IPS-20b (cell line): ENCODE results near the gene ART1.
"Not testable (repeated sequence)": the region's sequence is repeated elsewhere in the genome, so short reads cannot be mapped to it uniquely, and the experiment has no call there.

Source experiments
- H3K27ac ChIP-seq: one replicate; pipeline ENCODE4 v1.5.1; 2013; ENCODE audit warnings: low read length
- H3K27me3 ChIP-seq: 2 replicates; pipeline ENCODE4 v1.6.1; 2013; ENCODE audit warnings: mild to moderate bottlenecking, low read length, inconsistent platforms; ENCODE audit not compliant: insufficient read depth
- H3K36me3 ChIP-seq: 2 replicates; pipeline ENCODE4 v1.6.1; 2013; ENCODE audit warnings: low read depth, mild to moderate bottlenecking, inconsistent platforms, low read length, moderate library complexity; ENCODE audit not compliant: insufficient read depth
- H3K4me1 ChIP-seq: 2 replicates; pipeline ENCODE4 v1.6.1; 2013; ENCODE audit warnings: mild to moderate bottlenecking, control low read depth, inconsistent platforms, low read length, moderate library complexity; ENCODE audit not compliant: insufficient read depth
- H3K4me3 ChIP-seq: 2 replicates; pipeline ENCODE4 v1.5.1; 2013; ENCODE audit warnings: mild to moderate bottlenecking, low read length, inconsistent platforms
- H3K9ac ChIP-seq: 2 replicates; pipeline ENCODE4 v1.6.1; 2013; ENCODE audit warnings: low read depth, mild to moderate bottlenecking, inconsistent platforms, low read length, moderate library complexity
- H3K9me3 ChIP-seq: 2 replicates; pipeline ENCODE4 v1.6.1; 2013; ENCODE audit warnings: mild to moderate bottlenecking, low read depth, low read length, inconsistent platforms; ENCODE audit not compliant: insufficient read depth

ART1 gene

DNA sequence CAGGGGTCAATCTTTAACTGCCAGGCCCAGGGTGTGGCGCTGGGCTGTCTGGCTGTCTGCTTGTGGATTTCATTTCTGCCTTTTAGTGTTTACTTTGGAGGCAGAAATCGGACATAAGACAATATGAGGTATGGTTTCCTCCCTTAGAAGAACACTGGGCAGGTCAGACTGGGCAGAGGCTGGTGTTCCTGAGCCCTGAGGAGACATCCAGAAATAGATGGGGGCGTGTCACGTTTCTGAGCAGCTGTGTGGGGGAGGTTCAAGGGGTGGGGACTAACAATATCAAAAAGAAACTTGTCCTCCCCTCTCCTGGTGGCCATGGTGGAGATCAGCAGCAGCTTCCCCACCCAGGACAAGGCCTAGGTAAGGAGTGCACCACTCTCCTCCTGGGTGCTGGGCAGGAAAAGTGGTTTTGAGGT is at the start of gene ART1:
ART1 (plus strand) TSS at position 312 of the 419 bp plus-strand sequence. CDS start 14,086 bp downstream, outside the sequence.
- no peaks in the 10 kb centered on the region; the same call in 1 of the 2 replicates for H3K9me3 ChIP-seq
- peaks cover 8% of the 10 kb centered on the region; the same call in 1 of the 2 replicates for H3K27me3 ChIP-seq
- H3K36me3 ChIP-seq = no peaks in the 10 kb centered on the region
- no peaks in the 10 kb centered on the region; the same call in 1 of the 2 replicates for H3K4me1 ChIP-seq
- no peak within 1 kb of the TSS for H3K4me3 ChIP-seq
- no peak within 1 kb of the TSS for H3K27ac ChIP-seq
- H3K9ac ChIP-seq = no peak within 1 kb of the TSS

GRCh38 chr11:3597743-3598142 is 47.2 kb upstream of the ART1 start:
- H3K27me3 ChIP-seq, H3K4me3 ChIP-seq, H3K4me1 ChIP-seq, H3K27ac ChIP-seq, H3K9ac ChIP-seq, H3K36me3 ChIP-seq, H3K9me3 ChIP-seq: not testable (repeated sequence)

DNA sequence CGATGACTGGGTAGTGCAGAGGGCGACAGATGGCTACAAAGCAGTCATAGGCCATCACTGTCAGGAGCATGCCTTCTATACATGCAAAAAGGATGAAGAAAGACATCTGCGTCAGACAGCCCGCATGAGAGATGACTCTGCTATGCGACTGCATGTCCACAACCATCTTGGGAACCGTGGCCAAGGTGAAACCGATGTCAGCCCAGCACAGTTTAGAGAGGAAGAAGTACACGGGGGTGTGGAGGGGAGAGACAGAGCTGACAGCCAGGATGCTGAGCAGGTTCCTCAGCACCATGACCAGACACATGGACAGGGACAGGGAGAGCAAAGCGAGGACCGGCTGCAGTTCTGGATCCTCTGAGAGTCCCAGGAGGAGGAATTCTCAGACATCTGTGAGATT is 44.7 kb upstream of the ART1 start:
- not testable (repeated sequence) for H3K9me3 ChIP-seq, H3K9ac ChIP-seq, H3K27ac ChIP-seq

GRCh38 chr11:3604167-3604566 is 40.8 kb upstream of the ART1 start:
- Histone ChIP-seq H3K4me3 (no peak overlapping the region), H3K36me3 (no peaks in the 10 kb centered on the region), H3K4me1 (no peaks in the 10 kb centered on the region), H3K9me3 (no peaks in the 10 kb centered on the region), H3K9ac (no peak overlapping the region), H3K27ac (no peak overlapping the region), H3K27me3 (no peaks in the 10 kb centered on the region)

More for the DNA sequence above, 44.7 kb upstream of the ART1 start:
- H3K36me3 ChIP-seq, H3K27me3 ChIP-seq, H3K4me3 ChIP-seq, H3K4me1 ChIP-seq: not testable (repeated sequence)

- H3K4me1 ChIP-seq = no peaks in the 10 kb centered on the region
- no peak overlapping the region for H3K9ac ChIP-seq
- no peaks in the 10 kb centered on the region for H3K27me3 ChIP-seq
- H3K4me3 ChIP-seq = no peak overlapping the region
- H3K36me3 ChIP-seq = no peaks in the 10 kb centered on the region
- no peak overlapping the region for H3K27ac ChIP-seq
- H3K9me3 ChIP-seq = no peaks in the 10 kb centered on the region
Measured at GRCh38 chr11:3605283-3605662, 39.7 kb upstream of the ART1 start.

DNA sequence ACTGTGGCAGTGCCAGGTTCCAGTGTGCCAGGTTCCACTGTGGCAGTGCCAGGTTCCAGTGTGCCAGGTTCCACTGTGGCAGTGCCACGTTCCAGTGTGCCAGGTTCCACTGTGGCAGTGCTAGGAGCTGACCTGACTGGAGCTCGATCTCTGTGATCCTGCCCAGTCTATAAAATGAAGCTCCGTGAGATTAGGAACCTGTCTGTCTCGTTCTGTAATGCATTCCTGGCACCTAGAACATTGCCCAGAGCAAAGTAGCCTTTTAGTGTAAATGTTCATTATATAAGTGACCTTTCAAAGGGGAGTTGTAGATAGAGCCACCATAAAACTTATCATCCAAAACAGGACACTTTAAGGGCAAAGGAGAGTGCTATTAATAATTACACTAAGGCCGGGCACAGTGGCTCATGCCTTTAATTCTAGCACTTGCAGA is 39.1 kb upstream of the ART1 start:
- no peak overlapping the region for H3K9ac ChIP-seq
- H3K4me3 ChIP-seq = no peak overlapping the region
- H3K9me3 ChIP-seq = no peaks in the 10 kb centered on the region
- no peaks in the 10 kb centered on the region for H3K27me3 ChIP-seq
- H3K27ac ChIP-seq = no peak overlapping the region
- H3K36me3 ChIP-seq = no peaks in the 10 kb centered on the region
- H3K4me1 ChIP-seq = no peaks in the 10 kb centered on the region

- no peaks in the 10 kb centered on the region for H3K4me1 ChIP-seq
Measured at GRCh38 chr11:3609416-3610265, 35.3 kb upstream of the ART1 start.

GRCh38 chr11:3610846-3611245 is 34.1 kb upstream of the ART1 start:
- no peak overlapping the region for H3K4me3 ChIP-seq
- no peaks in the 10 kb centered on the region; the same call in 1 of the 2 replicates for H3K9me3 ChIP-seq
- H3K36me3 ChIP-seq = no peaks in the 10 kb centered on the region
- no peak overlapping the region for H3K27ac ChIP-seq
- H3K9ac ChIP-seq = no peak overlapping the region
- no peaks in the 10 kb centered on the region for H3K27me3 ChIP-seq
- H3K4me1 ChIP-seq = no peaks in the 10 kb centered on the region

More at GRCh38 chr11:3609416-3610265, 35.3 kb upstream of the ART1 start:
- H3K27ac ChIP-seq = no peak overlapping the region
- no peak overlapping the region for H3K4me3 ChIP-seq
- H3K36me3 ChIP-seq = no peaks in the 10 kb centered on the region
- no peaks in the 10 kb centered on the region for H3K27me3 ChIP-seq
- H3K9ac ChIP-seq = no peak overlapping the region
- no peaks in the 10 kb centered on the region; the same call in 1 of the 2 replicates for H3K9me3 ChIP-seq

DNA sequence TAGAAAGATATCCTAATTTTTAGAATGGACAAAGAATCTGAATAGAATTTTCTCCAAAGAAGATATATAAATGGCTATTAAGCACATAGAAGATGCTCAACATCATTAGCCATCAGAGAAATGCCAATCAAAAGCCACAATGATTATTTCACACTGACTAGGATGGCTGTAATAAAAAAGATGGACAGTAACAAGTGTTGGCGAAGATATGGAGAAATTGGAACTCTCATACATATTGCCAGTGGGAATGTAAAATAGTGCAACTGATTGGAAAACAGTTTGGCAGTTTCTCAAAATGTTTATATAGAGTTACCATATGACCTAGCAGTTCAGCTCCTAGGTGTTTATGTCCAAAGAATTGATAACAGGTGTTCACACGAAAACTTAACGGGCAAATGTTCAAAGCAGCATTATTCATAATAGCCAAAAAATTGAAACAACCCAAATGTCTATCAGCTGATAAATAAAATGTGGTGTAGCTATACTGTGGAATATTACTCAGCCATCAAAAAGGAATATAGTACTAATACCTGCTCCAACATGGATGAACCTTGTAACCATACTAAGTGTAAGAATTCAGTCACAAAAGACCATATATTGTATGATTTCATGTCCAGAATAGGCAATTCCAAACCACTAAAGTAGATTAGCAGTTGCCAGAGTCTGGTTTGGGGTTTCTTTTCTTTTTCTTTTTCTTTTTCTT is 32.8 kb upstream of the ART1 start:
- Histone ChIP-seq H3K36me3 (no peaks in the 10 kb centered on the region), H3K9ac (no peak overlapping the region), H3K27ac (no peak overlapping the region), H3K4me3 (no peak overlapping the region), H3K4me1 (no peaks in the 10 kb centered on the region), H3K9me3 (no peaks in the 10 kb centered on the region; the same call in 1 of the 2 replicates), H3K27me3 (no peaks in the 10 kb centered on the region)

DNA sequence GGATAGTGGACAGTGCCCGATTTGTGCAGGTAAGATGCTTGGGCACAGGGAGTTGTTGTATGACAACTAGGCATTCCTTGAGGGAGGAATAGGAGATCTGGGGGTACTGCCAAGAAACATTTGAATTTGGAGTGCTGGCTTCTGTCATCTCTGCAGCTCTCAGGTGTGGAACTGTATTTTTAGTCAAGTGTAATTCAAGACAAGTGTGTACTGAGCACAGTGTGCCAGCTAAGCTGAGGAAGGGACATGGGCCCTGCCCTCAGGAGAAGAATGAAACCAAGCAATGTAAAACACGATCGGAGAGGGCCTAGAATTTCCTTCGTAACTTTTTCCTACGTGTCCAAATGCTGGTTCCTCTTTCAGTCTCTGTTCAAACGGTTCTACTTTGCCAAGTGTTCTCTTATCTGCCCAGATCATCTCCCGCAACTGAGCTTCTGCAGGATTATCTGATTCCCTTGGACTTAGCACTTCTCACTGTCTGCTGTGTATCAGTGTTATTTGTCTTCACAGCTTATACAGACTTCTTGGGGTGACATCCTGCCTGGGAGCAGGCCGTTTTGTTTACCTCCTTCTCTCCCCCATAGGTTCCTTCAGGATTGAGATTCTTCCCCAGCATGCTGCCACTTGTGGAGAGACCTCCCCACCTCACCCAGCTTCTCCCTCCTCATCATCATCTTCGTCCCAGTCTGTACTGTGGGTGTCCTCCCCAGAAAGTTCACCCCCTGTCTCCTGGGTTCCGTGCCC is 30.8 kb upstream of the ART1 start:
- Histone ChIP-seq H3K9ac (no peak overlapping the region), H3K9me3 (no peaks in the 10 kb centered on the region; the same call in 1 of the 2 replicates), H3K4me3 (no peak overlapping the region), H3K27ac (no peak overlapping the region), H3K36me3 (no peaks in the 10 kb centered on the region), H3K27me3 (no peaks in the 10 kb centered on the region), H3K4me1 (peaks cover 4% of the 10 kb centered on the region; the same call in 1 of the 2 replicates)

GRCh38 chr11:3614742-3615171 is 30.2 kb upstream of the ART1 start:
- H3K27ac ChIP-seq = no peak overlapping the region

More at GRCh38 chr11:3614742-3615171, 30.2 kb upstream of the ART1 start:
- no peaks in the 10 kb centered on the region for H3K36me3 ChIP-seq
- no peak overlapping the region for H3K9ac ChIP-seq
- H3K27me3 ChIP-seq = no peaks in the 10 kb centered on the region
- H3K9me3 ChIP-seq = no peaks in the 10 kb centered on the region; the same call in 1 of the 2 replicates
- H3K4me3 ChIP-seq = no peak overlapping the region
- peaks cover 4% of the 10 kb centered on the region; the same call in 1 of the 2 replicates for H3K4me1 ChIP-seq
